ENCODE data around the gene SLC1A4. TPM values are rescaled to one million over a fixed set of nuclear protein-coding genes. Genes with fewer than 3 reads are reported as not detected.

Gene SLC1A4
- total and polyA plus RNA-seq, 10 of the 15 experiments (the other 5 are each of a cell fraction or from before 2014, with no cell fraction given), result 10.8 to 43.2 (median 27.7) TPM

DNA sequence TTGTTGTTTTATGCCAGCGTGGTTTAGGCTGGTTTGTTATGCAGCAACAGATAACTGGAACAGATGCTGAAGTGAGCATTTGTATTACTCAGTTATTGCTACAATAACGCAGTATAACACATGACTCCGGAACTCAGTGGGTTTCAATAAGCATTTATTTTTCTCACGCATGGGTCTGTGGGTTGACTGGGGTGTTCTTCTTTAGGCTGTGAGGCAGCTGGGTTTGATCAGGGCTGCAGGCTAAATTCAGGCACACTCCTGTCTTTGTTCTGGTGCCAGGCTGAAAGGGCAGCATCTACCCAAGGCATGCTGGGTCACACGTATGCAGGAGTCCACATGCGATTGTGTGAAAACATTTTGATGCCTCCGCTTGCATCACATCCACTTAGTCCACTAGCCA, 3.8 kb upstream of the SLC1A4 start (continued):
- TF ChIP-seq TCF3 (IDR thresholded peaks at IDR 0.05; ENCODE audit: borderline replicate concordance, insufficient read depth, low read depth, low read length), result peak; percentile 80; the same call in 1 of the 2 replicates
- TF ChIP-seq ZZZ3 (IDR thresholded peaks at IDR 0.05; ENCODE audit: control insufficient read depth, insufficient read length, low read depth), result no peak
- TF ChIP-seq TAF1 (IDR thresholded peaks at IDR 0.05; ENCODE audit: borderline replicate concordance, low read depth, low read length), result no peak
- peak; percentile 52; the same call in 1 of the 2 replicates for TF ChIP-seq BCL11A (IDR thresholded peaks at IDR 0.05; ENCODE audit: low read depth, low read length)
- no peak for TF ChIP-seq YBX1 (IDR thresholded peaks at IDR 0.05)
- TF ChIP-seq POU2F2 (IDR thresholded peaks at IDR 0.05; ENCODE audit: borderline replicate concordance, low read depth, low read length), result peak; percentile 47; the same call in 1 of the 3 replicates
- TF ChIP-seq, protein P1, sequence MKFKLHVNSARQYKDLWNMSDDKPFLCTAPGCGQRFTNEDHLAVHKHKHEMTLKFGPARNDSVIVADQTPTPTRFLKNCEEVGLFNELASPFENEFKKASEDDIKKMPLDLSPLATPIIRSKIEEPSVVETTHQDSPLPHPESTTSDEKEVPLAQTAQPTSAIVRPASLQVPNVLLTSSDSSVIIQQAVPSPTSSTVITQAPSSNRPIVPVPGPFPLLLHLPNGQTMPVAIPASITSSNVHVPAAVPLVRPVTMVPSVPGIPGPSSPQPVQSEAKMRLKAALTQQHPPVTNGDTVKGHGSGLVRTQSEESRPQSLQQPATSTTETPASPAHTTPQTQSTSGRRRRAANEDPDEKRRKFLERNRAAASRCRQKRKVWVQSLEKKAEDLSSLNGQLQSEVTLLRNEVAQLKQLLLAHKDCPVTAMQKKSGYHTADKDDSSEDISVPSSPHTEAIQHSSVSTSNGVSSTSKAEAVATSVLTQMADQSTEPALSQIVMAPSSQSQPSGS (IDR thresholded peaks at IDR 0.05; ENCODE audit: low read length), result peak; percentile 69; the same call in 1 of the 2 replicates
- TF ChIP-seq SP1 (IDR thresholded peaks at IDR 0.05; ENCODE audit: low read depth, low read length), result peak; percentile 21
- TF ChIP-seq YY1 (IDR thresholded peaks at IDR 0.05; ENCODE audit: low read depth, low read length), result 0 out of 2 replicates have a peak, but pooled peaks have one; percentile 11
- no peak for TF ChIP-seq NR2F1 (conservative IDR thresholded peaks at IDR 0.05)
- peak; percentile 45 to 60; a peak in 2 of 4 replicates for TF ChIP-seq EP300 (IDR thresholded peaks at IDR 0.05; ENCODE audit: borderline replicate concordance in 1 of 2, control insufficient read depth in 1 of 2, low read depth in 2 of 2, low read length in 2 of 2)
- 0 out of 2 replicates have a peak, but pooled peaks have one; percentile 25 for TF ChIP-seq PML (IDR thresholded peaks at IDR 0.05; ENCODE audit: low read length)
- TF ChIP-seq, protein P2, sequence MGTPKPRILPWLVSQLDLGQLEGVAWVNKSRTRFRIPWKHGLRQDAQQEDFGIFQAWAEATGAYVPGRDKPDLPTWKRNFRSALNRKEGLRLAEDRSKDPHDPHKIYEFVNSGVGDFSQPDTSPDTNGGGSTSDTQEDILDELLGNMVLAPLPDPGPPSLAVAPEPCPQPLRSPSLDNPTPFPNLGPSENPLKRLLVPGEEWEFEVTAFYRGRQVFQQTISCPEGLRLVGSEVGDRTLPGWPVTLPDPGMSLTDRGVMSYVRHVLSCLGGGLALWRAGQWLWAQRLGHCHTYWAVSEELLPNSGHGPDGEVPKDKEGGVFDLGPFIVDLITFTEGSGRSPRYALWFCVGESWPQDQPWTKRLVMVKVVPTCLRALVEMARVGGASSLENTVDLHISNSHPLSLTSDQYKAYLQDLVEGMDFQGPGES (IDR thresholded peaks at IDR 0.05), result no peak
- TF ChIP-seq MYC (IDR thresholded peaks at IDR 0.05; ENCODE audit: insufficient read depth, insufficient read length, insufficient replicate concordance, low read length, severe bottlenecking), result no peak
- no peak for TF ChIP-seq BACH1 (IDR thresholded peaks at IDR 0.05; ENCODE audit: borderline replicate concordance)
- TF ChIP-seq SREBF1 (IDR thresholded peaks at IDR 0.05; ENCODE audit: low read length), result no peak
- TF ChIP-seq DPF2 (IDR thresholded peaks at IDR 0.05), result 0 out of 2 replicates have a peak, but pooled peaks have one; percentile 17
- TF ChIP-seq RAD21 (IDR thresholded peaks at IDR 0.05; ENCODE audit: insufficient read depth, low read depth, low read length), result no peak

Data from GM12878 (cell line).